Tibial nerve (tissue), 4 donors: ENCODE measurements around the gene CLCN7.

Source experiments
- CTCF ChIP-seq, 5 experiments: fragments of 200-600 bp in 3 of 5; fragments of 450-650 bp in 2 of 5; sonication (generic) in 3 of 5; IDR thresholded peaks; one replicate each; pipeline ENCODE4 v1.5.1; 2016 to 2019; ENCODE audit warnings: antibody characterized with exemption in 5 of 5, mild to moderate bottlenecking in 3 of 5, moderate library complexity in 2 of 5
- EP300 ChIP-seq, 2 donors: sonication (generic); formaldehyde crosslinking; IDR thresholded peaks; one replicate each; pipeline ENCODE4 v1.6.1; 2017; ENCODE audit warnings: antibody characterized with exemption in 2 of 2, mild to moderate bottlenecking in 1 of 2
- POLR2A ChIP-seq, 2 donors: fragments of 450-650 bp; IDR thresholded peaks; one replicate each; pipeline ENCODE4 v1.6.1; 2017; ENCODE audit warnings: antibody characterized with exemption in 2 of 2, mild to moderate bottlenecking in 2 of 2, moderate library complexity in 2 of 2

- TF ChIP-seq CTCF (IDR thresholded peaks at IDR 0.05) (no peak), POLR2A (IDR thresholded peaks at IDR 0.05) (no peak), EP300 (IDR thresholded peaks at IDR 0.05) (no peak)
Observed at GRCh38 chr16:1492082-1492922, 17.5 kb upstream of the CLCN7 start.
